Tibial nerve (tissue), 3 donors: ENCODE measurements around the gene SH3TC1.

Experiments
- POLR2A ChIP-seq, 2 donors: fragments of 450-650 bp; IDR thresholded peaks; one replicate each; pipeline ENCODE4 v1.6.1; 2017; ENCODE audit warnings: antibody characterized with exemption in 2 of 2, mild to moderate bottlenecking in 2 of 2, moderate library complexity in 2 of 2
- TF ChIP-seq, protein P1 (sequence below), 5 experiments: fragments of 200-600 bp in 3 of 5; fragments of 450-650 bp in 2 of 5; sonication (generic) in 3 of 5; IDR thresholded peaks; one replicate each; pipeline ENCODE4 v1.5.1; 2016 to 2019; ENCODE audit warnings: antibody characterized with exemption in 5 of 5, mild to moderate bottlenecking in 3 of 5, moderate library complexity in 2 of 5

DNA sequence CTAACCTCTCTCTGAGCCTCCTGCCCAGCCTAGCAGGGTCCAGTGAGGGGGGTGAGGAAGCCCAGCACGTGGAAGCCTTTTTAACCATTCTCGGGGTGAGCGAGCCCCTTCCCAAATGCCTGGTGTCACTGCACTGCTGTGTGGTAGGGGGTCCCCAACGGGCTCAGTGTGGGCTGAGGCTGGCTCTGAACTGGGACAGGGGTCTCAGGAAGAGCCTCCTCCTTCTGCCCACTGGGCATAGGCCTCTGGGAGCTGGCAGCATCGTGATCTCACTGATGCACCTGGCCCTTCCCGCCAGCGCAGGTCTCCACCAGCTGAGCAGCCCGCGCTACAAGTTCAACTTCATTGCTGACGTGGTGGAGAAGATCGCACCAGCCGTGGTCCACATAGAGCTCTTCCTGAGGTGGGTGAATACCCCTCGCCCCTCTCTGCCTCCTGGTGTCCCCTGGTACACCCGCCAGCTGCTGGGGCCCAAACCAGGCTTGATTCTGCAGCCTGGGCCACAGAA, 83.1 kb downstream of the SH3TC1 start:
- TF ChIP-seq, protein P1, sequence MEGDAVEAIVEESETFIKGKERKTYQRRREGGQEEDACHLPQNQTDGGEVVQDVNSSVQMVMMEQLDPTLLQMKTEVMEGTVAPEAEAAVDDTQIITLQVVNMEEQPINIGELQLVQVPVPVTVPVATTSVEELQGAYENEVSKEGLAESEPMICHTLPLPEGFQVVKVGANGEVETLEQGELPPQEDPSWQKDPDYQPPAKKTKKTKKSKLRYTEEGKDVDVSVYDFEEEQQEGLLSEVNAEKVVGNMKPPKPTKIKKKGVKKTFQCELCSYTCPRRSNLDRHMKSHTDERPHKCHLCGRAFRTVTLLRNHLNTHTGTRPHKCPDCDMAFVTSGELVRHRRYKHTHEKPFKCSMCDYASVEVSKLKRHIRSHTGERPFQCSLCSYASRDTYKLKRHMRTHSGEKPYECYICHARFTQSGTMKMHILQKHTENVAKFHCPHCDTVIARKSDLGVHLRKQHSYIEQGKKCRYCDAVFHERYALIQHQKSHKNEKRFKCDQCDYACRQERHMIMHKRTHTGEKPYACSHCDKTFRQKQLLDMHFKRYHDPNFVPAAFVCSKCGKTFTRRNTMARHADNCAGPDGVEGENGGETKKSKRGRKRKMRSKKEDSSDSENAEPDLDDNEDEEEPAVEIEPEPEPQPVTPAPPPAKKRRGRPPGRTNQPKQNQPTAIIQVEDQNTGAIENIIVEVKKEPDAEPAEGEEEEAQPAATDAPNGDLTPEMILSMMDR (IDR thresholded peaks at IDR 0.05) = no peak
- TF ChIP-seq POLR2A (IDR thresholded peaks at IDR 0.05) = no peak
